PC-3 (cell line): ENCODE data around the gene PLCXD1. TPM values are rescaled to one million over a fixed set of nuclear protein-coding genes. Genes with fewer than 3 reads are reported as not detected.

ENCODE experiments used
- ATAC-seq: fragments of 200-7000 bp; cut with Tn5 transposase; 2 replicates; pipeline ENCODE4 v1.9.1; 2020; ENCODE audit warnings: mild to moderate bottlenecking, moderate library complexity
- BruUV-seq: library from RNA; stranded (reverse); fragments of 400-500 nt; replicated peaks from 2 replicates; lab custom pipeline; 2021; lab: Mats Ljungman, UMichigan
- CTCF ChIA-PET: fragments of 300-600 bp; sonication (Branson Sonifier 250); formaldehyde crosslinking; loops from one replicate; lab custom pipeline; 2022; ENCODE audit warnings: antibody characterized with exemption; lab: Charles Lee
- POLR2A ChIA-PET: fragments of 300-600 bp; sonication (Branson Sonifier 250); formaldehyde crosslinking; loops from one replicate; lab custom pipeline; 2022; ENCODE audit warnings: antibody characterized with exemption; ENCODE audit not compliant: unreplicated experiment; lab: Charles Lee
- DNase-seq: peaks from one replicate; pipeline ENCODE4 v3.0.0-alpha.2; 2015
- H2AFZ ChIP-seq: fragments of 300-600 bp; sonication (generic); 2 replicates; pipeline ENCODE4 v1.6.0; 2016; ENCODE audit warnings: antibody characterized with exemption, low read length
- H3F3A ChIP-seq: fragments of 300-600 bp; sonication (generic); one replicate; pipeline ENCODE4 v1.6.0; 2017; ENCODE audit warnings: antibody characterized with exemption, low read length, control low read depth, mild to moderate bottlenecking; ENCODE audit not compliant: unreplicated experiment
- H3K27ac ChIP-seq: fragments of 300-600 bp; sonication (generic); 2 replicates; pipeline ENCODE4 v1.5.1; 2016; ENCODE audit warnings: mild to moderate bottlenecking, low read length
- H3K27me3 ChIP-seq: fragments of 300-600 bp; sonication (generic); 2 replicates; pipeline ENCODE4 v1.6.1; 2016; ENCODE audit warnings: low read length, mixed read lengths
- H3K36me3 ChIP-seq: fragments of 300-600 bp; sonication (generic); 2 replicates; pipeline ENCODE4 v1.6.1; 2016; ENCODE audit warnings: low read depth, mixed run types, low read length, mixed read lengths
- H3K4me1 ChIP-seq: fragments of 300-600 bp; sonication (generic); 2 replicates; pipeline ENCODE4 v1.5.1; 2016; ENCODE audit warnings: low read length; ENCODE audit not compliant: insufficient read depth
- H3K4me2 ChIP-seq: fragments of 300-600 bp; sonication (generic); 2 replicates; pipeline ENCODE4 v1.6.0; 2016; ENCODE audit warnings: low read length
- H3K4me3 ChIP-seq: fragments of 300-600 bp; sonication (generic); 2 replicates; pipeline ENCODE4 v1.5.1; 2016; ENCODE audit warnings: mild to moderate bottlenecking, low read length, mixed read lengths
- H3K79me2 ChIP-seq: fragments of 300-600 bp; sonication (generic); 2 replicates; pipeline ENCODE4 v1.6.1; 2017; ENCODE audit warnings: low read length, mixed read lengths
- H3K9ac ChIP-seq: fragments of 300-600 bp; sonication (generic); 2 replicates; pipeline ENCODE4 v1.6.0; 2016; ENCODE audit warnings: mild to moderate bottlenecking, low read length
- H3K9me2 ChIP-seq: fragments of 300-600 bp; sonication (generic); replicated peaks from 2 replicates; pipeline ENCODE4 v1.6.1; 2016; ENCODE audit warnings: mixed run types, low read length, mixed read lengths
- H3K9me3 ChIP-seq: fragments of 300-600 bp; sonication (generic); 2 replicates; pipeline ENCODE4 v1.6.1; 2016; ENCODE audit warnings: low read length, mixed read lengths
- H4K20me1 ChIP-seq: fragments of 300-600 bp; sonication (generic); 2 replicates; pipeline ENCODE4 v1.6.1; 2016; ENCODE audit warnings: low read length, mixed read lengths
- CTCF ChIP-seq: fragments of 300-600 bp; sonication (generic); conservative IDR thresholded peaks from 2 replicates; pipeline ENCODE4 v1.5.1; 2017; ENCODE audit warnings: antibody characterized with exemption, low read depth, mild to moderate bottlenecking, low read length
- EZH2 ChIP-seq: fragments of 300-600 bp; sonication (generic); IDR thresholded peaks from one replicate; pipeline ENCODE4 v1.6.1; 2017; ENCODE audit warnings: antibody characterized with exemption, mild to moderate bottlenecking, low read length; ENCODE audit not compliant: unreplicated experiment
- EZH2phosphoT487 ChIP-seq: fragments of 300-600 bp; sonication (generic); IDR thresholded peaks from 2 replicates; pipeline ENCODE4 v1.6.1; 2018; ENCODE audit warnings: mild to moderate bottlenecking, antibody characterized with exemption, low read length, borderline replicate concordance
- intact Hi-C: fragments of 100-400 bp; cut with micrococcal nuclease; formaldehyde crosslinking; loops from 2 replicates; pipeline ENCODE4 v1.9.0; 2023
- total RNA-seq: library from RNA; depleted of rRNA; stranded (reverse); fragments of >200 nt; gene quantifications from 2 replicates; pipeline ENCODE4 v1.2.3, GENCODE V29; 2014

The PLCXD1 gene
- total RNA-seq, 1 experiment from 2014 or later: 25.7 TPM

DNA sequence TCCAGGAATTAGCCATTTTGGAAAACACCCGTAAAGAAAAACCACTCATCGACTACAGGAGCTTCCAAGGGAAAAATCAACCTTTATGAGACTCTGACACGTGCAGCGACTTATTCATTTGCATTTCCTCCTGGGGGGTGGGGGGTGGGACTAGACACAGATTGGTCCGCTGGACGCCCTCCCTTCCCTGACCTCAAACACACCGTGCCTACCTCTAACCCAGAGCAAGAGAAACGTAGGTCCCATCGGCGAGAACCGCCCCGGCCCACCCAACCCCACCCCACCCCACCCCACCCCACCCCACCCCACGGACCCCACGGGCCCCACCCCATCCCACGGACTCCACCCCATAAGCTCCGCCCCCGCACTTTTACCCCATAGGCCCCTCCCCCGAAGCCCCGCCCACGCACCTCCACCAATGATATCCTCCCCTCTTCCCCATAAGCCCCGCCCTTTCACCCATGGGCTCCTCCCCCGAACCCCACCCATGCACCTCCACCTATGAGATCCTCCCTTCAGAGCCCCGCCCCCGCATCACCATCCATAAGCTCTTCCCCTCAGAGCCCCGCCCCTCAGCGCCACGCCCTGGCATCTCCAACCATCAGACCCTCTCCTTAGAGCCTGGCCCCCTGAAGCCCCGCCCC lies 36.4 kb downstream of the PLCXD1 start:
- Histone ChIP-seq H3K36me3 (no peaks in the 10 kb centered on the region), H3K27me3 (no peaks in the 10 kb centered on the region), H3K4me3 (no peak overlapping the region), H3K27ac (no peak overlapping the region), H3K4me1 (0 out of 2 replicates have a peak, but pooled peaks cover 4% of the 10 kb centered on the region), H3K4me2 (no peak overlapping the region), H3F3A (no peaks in the 10 kb centered on the region), H3K9me3 (no peaks in the 10 kb centered on the region), H4K20me1 (no peaks in the 10 kb centered on the region), H2AFZ (no peak overlapping the region), H3K9me2 (no peaks in the 10 kb centered on the region), H3K79me2 (no peaks in the 10 kb centered on the region), H3K9ac (no peak overlapping the region)
- intact Hi-C loops: loop anchor here (5.0 kb wide), 1 partner anchor 35 kb away; the partner anchor contains the start of gene PLCXD1
- POLR2A ChIA-PET: no interaction called here
- TF ChIP-seq CTCF (no peak), EZH2phosphoT487 (no peak), EZH2 (no peak)
- CTCF ChIA-PET: no interaction called here
- DNase-seq (no peak), ATAC-seq (no peak)
- no TSS peak for BruUV-seq

DNA sequence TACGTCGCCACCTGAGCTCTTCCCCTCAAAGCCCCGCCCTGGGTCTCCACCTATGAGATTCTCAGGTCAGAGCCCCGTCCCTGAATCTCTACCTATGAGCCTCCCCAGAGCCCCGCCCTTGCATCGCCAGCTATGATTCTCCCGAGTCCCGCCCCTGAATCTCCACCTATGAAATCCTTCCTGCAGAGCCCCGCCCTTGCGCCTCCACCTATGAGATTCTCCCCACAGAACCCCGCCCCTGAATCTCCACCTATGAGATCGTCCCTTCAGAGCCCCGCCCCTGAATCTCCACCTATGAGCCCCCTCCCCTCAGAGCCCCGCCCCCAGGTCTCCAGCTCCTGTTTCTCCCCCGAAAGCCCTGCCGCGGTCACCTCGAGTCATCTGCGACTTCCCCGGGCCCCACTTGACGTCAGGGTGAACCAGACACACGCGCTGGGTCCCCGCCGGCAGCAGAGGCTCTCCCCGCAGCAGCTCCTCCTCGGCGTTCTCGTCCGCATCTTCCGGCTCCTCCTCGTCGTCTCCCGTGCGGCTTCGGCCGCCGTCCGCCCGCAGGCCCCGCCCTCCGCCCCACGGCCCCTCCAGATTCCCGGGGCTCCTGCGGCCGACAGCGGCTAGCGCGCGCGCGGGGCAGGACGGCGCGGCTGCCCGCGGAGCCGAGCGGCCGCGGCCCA lies 37.0 kb downstream of the PLCXD1 start:
- Histone ChIP-seq H3K27me3 (no peaks in the 10 kb centered on the region), H3K4me2 (peak overlapping the region; percentile 79), H3K9ac (peak overlapping the region; percentile 79), H4K20me1 (no peaks in the 10 kb centered on the region), H3K4me3 (peak overlapping the region; percentile 71), H3K4me1 (0 out of 2 replicates have a peak, but pooled peaks cover 4% of the 10 kb centered on the region), H3K79me2 (no peaks in the 10 kb centered on the region), H3K9me3 (no peaks in the 10 kb centered on the region), H3K27ac (peak overlapping the region; percentile 48; the same call in 1 of the 2 replicates), H3K36me3 (no peaks in the 10 kb centered on the region), H2AFZ (peak overlapping the region; percentile 79; the same call in 1 of the 2 replicates), H3K9me2 (no peaks in the 10 kb centered on the region), H3F3A (no peaks in the 10 kb centered on the region)
- DNase-seq: peak; percentile 96
- peak; percentile 69 for ATAC-seq
- ChIA-PET CTCF (no interaction called here), POLR2A (no interaction called here)
- intact Hi-C loops: loop anchor here (5.0 kb wide), 1 partner anchor 36 kb away; the partner anchor contains the start of gene PLCXD1
- TF ChIP-seq CTCF (no peak), EZH2 (no peak), EZH2phosphoT487 (no peak)
- BruUV-seq: no TSS peak
